ENCODE measurements around the gene CADM2.

GRCh38 chr3:85533586-85533985, 574.8 kb downstream of the CADM2 start:
- TF ChIP-seq EZH2phosphoT487 (IDR thresholded peaks at IDR 0.05; ENCODE audit: insufficient read depth, low read depth) (no peak), EZH2 (IDR thresholded peaks at IDR 0.05; ENCODE audit: insufficient read depth, poor library complexity, severe bottlenecking) (no peak)
